GM19025 (cell line): ENCODE measurements around the gene RGS9.
"Not testable (repeated sequence)": the region's sequence is repeated elsewhere in the genome, so short reads cannot be mapped to it uniquely, and the experiment has no call there.

Source experiments
- ATAC-seq: cut with Tn5 transposase; IDR thresholded peaks from one replicate; pipeline ENCODE4 v1.9.1; 2021; ENCODE audit warnings: mild to moderate bottlenecking, low read depth, moderate library complexity; ENCODE audit not compliant: unreplicated experiment

Gene RGS9

DNA sequence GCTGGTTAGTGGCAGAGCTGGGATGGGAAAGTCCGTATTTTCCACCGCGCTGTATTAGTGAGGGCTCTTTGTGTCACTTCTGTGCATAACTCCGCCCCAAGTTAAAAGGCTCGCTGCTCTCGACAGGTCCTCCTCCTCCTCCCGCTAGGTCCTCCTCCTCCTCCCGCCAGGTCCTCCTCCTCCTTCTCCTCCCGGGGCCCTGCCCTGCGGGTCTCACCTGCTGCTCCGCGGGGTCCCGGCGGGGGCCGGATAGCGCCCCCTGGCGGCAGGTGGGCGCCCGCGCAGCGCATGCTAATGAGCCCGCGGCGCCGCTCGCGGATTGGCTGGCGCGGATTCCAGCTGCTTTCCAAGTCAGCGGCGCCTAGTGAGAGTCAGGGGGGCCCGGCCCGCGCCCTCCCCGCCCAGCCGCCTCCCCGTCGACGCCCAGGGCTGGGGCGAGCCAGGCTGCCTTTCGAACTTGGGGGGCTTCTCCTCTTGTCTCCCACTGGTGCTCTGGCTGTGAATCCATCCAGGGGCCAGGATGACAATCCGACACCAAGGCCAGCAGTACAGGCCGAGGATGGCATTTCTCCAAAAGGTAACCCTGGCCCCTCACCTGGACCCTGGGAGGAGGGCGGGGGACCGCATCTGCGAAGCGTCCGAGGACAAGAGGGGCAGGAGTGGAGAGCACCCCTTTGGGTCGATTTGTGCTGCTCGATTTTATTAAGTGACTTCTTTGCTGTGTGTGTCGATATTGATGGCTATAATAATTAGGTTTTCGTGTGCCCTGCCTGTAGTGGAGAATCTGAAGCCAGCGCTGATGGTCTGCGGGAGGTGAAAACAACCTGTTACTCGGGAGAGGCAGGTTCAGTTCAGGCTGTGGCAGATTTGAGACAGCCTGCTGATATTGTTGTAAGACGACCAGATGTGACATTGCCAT is at the start of gene RGS9:
RGS9 (plus strand) TSS at position 350 of the 919 bp plus-strand sequence; CDS start at position 521, 171 bp downstream.
- peak; percentile 93 for ATAC-seq

DNA sequence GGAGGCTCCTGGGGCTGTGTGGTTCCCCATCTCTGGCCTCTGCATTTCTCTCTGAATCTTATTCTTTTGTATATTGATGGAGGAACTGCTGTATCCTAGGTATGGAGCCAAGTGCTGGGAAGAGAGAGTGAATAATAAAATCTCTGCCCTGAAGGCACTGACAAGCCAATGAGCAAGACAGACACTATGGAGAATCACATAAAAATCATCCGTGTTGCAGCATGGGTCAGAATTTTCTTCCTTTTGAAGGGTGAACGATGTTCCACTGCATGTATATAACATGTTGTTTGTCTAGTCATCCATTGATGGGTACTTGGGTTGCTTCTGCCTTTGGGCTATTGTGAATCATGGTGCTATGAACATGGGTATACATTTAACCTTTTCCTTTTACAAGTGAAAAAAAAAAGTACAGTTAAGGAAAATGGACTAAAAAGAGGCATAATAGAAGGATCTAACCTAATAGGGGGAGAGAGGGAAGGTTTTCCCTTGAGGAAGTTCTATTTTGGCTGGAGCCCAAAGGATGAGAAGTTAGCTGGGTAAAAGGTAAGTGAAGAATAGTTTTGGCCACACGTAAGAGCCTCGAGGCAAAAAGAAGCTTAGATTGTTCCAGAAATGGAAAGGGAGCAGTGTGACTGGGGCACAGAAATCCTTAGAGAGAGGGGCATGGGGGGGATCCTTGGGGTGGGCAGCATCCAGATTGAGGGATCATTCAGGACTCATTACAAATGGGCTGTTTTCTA is 48.4 kb upstream of the RGS9 start:
- ATAC-seq: no peak

DNA sequence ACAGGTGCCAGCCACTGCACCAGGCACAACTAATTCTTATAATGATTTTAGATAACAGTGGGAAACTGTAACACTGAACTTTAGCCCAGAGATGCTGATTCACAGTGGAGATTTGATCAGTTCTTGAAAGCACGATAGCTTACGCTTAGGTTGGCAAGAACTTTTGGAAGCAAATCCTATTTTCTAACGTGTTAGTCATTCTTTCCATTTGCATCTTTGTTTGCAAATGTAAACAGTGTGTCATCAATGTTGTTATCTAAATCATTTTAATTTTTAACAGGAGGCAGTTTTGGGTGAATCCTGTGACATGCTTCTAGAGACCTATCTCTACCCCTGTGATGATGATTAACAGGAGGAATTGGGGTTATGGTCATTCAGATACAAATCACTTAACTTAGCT is 44.9 kb upstream of the RGS9 start:
- no peak for ATAC-seq

DNA sequence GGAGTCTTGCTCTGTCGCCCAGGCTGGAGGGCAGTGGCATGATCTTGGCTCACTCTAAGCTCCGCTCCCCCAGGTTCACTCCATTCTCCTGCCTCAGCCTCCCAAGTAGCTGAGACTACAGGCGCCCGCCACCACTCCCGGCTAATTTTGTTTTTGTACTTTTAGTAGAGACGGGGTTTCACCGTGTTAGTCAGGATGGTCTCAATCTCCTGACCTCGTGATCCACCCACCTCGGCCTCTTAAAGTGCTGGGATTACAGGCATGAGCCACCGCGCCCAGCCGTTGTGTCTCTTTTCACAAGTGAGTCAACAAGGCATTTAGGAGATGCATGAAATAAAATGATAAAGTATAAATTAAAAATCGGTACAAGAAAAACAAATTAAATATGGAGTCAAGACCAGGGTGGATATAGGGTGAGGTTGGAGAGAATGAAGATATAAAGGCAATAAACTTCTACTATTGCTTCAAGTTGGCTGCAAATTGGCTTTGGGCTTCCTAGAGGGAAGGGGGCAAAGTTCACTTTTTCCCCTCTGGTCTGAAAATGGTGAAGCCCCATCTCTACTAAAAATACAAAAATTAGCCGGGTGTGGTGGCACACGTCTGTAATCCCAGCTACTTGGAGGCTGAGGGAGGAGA is 44.3 kb upstream of the RGS9 start:
- ATAC-seq: not testable (repeated sequence)

DNA sequence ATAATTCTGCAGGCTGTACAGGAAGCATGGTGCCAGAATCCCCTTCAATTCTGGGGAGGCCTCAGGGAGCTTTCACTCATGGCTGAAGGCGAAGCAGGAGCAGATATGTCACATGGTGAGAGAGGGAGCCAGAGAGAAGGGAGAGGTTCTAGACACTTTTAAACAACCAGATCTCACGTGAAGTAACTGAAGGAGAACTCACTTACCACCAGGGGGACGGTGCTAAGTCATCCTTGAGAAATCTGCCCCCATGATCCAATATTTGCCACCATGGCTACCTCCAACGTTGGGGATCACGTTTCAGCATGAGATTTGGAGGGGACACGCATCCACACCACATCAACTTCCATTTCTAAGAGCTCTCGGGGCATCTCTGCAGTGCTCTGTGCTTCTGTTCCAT is 43.2 kb upstream of the RGS9 start:
- no peak for ATAC-seq

DNA sequence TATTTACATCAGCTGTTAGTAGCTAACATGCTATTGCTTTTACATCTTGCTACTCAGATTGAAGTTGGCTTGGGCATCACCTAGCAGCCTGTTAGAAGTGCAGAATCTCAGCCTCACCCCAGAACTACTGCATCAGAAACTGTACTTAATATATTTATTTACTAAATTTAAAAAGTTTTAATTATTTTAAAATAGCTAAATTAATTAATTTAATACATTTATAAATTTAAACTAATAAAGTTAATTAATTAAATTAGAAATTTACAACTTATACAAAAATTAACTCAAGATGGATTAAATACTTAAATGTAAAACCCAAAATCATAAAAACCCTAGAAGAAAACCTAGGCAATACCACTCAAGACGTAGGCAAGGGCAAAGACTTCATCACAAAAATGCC is 41.7 kb upstream of the RGS9 start:
- no peak for ATAC-seq

DNA sequence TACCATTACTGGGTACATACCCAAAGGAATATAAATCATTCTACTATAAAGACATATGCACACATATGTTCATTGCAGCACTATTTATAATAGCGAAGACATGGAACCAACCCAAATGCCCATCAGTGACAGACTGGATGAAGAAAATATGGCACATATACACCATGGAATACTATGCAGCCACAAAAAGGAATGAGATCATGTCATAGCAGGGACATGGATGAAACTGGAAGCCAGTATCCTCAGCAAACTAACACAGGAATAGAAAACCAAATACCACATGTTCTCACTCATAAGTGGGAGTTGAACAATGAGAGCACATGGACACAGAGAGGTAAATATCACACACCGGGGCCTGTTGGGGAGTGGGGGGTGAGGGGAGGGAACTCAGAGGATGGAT is 40.8 kb upstream of the RGS9 start:
- not testable (repeated sequence) for ATAC-seq

DNA sequence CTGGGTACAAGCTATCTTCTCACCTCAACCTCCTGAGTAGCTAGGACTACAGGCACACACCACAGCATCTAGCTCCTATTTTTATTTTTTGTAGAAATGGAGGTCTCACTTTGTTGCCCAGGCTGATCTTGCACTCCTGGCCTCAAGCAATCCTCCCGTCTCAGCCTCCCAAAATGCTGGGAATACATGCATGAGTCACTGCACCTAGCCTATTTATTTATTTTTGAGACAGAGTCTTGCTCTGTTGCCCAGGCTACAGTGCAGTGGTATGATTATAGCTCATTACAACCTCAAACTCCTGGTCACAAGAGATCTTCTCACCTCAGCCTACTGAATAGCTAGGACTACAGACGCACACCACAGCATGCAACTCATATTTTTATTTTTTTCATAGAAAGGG is 40.1 kb upstream of the RGS9 start:
- no peak for ATAC-seq

DNA sequence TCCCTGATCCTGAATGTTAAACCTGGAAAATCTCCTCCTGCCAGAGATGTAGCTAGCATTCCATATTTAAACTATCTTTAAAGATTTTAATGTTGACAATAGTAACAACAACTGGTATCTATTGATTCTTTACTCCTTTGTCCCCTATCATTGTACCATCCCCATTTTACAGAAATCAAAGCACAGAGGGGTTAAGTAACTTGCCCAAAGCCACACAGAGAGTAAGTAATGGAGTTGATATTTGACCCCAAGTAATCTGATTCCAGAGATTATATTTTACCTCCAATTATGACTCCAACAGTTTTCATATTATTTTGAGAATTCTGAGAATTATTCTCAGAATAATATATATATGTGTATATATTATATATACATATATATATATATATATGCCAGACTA is 37.7 kb upstream of the RGS9 start:
- no peak for ATAC-seq

DNA sequence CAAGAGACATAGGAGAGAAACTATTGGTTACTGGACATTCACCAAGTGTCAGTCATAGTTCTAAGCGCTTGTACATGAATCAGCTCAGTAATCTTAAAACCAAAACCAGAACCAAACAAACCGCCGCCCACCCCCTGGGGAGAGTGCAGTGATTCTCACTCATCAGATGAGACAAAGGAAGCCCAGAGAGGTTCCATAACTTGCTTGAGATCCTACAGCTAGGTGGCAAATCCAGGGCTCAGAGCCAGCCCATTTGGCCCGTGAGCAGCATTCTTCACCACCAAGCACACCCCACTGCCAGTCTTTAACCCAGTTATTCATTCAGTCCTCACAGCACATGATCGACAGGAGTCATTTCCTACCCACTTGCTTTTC is 37.2 kb upstream of the RGS9 start:
- ATAC-seq: peak; percentile 58

DNA sequence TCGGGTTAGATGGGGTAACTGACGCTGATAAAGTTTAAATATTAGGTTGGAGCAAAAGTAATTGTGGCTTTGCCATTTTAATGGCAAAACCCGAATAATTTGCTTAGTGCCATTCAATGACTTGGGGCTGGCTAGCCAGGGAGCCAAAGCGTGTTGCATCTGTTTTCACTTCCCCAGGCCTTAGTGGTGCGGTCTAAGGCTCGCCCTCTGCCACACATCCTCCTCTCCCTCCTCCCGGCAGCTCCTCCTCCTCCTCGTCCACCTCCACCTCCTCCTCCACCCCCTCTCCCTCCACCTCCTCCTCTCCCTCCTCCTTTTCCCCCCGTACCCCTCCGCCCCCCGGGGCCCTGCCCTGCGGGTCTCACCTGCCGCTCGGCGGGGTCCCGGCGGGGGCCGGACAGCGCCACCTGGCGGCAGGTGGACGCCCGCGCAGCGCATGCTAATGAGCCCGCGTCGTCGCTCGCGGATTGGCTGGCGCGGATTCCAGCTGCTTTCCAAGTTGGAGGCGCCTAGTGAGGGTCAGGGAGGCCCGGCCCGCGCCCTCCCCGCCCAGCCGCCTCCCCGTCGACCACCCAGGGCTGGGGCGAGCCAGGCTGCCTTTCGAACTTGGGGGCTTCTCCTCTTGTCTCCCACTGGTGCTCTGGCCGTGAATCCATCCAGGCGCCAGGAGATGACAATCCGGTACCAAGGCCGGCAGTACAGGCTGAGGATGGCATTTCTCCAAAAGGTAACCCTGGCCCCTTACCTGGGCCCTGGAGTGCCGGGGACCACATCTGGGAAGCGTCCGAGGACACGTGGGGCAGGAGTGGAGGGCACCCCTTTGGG is 36.6 kb upstream of the RGS9 start:
- peak; percentile 75 for ATAC-seq

DNA sequence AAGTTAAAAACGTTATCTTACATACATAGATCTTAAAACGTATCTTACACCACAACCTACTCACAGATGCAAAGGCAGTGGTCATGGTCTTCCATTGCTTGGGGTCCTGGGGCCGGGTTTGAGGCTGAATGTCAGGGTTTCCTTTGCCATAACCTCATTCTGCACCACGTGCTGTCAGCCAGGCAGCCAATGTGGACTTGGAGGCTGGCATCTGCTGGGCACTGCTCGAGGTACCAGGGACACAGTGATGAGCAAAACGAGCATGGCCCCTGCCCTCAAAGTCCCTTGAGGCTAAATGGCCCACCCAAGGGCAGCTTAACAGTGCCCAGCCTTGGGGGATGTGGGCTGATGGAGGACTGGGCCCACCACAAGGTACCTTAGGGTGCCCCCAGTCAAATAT is 35.8 kb upstream of the RGS9 start:
- ATAC-seq: no peak

DNA sequence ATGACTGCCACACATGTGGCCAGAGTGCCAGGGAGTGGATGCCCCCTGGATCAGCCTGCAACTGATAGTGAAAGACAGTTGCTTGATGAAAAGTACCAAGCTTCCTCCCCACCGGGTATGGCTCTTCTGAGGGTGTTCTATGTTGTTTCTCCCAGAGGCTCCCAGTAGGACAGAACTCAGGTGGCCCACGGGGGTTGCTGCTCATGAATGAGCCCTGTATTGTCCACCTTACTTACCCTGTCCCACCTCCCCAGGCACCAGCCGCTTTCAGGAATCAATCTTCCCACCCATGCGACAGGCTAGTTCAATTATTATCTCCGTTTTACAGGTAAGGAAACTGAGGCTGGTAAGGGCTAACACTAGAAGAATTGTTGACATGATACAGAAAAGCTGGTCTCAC is 34.9 kb upstream of the RGS9 start:
- ATAC-seq: no peak

DNA sequence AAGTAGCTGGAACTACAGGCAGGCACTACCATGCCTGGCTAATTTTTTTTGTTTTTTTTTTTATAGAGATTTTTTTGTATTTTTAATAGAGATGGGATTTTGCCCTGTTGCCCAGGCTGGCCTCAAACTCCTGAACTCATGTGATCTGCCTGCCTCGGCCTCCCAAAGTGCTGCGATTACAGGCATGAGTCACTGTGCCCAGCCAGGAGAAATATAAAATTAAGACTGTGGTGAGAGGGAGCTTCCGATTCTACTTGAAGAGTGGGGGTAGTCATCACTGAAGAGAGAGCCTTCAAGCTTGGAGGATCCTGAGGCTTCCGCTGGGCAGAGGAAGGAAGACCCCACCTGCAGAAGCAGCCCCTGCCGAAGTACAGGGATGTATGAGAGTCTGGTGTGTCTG is 34.4 kb upstream of the RGS9 start:
- no peak for ATAC-seq

DNA sequence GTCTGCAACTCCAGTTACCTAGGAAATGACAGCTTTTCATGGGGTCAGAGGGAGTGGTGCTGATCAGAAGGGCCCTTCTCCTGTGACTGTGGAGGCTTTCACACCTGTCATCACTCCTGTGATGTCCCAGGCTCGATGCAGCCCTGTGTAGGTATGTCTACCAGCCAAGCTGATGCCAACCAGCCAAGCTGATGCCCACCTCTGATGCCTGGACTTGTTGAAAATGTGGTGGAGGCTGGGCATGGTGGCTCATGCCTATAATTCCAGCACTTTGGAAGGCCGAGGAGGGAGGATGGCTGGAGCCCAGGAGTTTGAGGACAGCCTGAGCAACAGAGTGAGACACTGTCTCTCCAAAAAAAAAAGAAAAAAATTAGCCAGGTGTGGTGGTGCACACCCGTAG is 33.7 kb upstream of the RGS9 start:
- ATAC-seq: no peak

DNA sequence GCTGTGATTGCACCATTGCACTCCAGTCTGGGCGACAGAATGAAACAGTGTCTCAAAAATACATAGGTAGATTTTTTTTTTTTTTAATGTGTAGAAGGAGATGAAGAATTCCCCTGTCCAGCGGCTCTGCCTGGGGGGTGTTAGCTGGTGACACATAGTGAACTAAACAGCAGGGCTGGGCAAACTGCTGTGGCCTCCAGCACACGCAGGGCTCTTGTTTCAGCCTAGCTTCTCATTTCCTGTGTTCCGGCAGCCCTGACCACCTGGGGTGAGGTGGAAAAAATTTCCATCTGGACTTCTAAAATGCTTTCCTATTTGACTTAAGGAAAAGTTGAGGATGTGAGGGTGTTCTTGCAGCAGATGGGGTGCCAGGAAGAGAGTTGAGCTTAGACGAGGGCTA is 33.3 kb upstream of the RGS9 start:
- ATAC-seq: no peak

DNA sequence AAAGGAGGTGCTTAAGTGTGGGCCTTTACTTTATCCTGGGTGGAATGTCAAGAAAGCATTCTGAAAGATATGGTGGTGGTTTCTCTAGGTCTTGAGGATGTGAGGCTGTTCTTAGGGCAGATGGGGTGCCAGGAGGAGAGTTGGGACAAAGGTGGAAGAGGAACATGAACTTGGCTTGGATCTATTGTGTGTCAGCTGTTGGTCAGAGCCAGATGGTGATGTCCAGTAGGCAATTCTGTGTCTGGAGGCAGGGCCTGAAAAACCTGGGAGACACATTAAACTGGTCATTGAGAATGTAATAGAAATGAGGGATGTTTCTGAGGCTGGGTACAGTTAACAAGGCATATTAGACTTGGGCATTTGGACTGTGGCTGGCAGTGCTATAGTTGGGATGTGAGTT is 32.6 kb upstream of the RGS9 start:
- ATAC-seq: no peak

DNA sequence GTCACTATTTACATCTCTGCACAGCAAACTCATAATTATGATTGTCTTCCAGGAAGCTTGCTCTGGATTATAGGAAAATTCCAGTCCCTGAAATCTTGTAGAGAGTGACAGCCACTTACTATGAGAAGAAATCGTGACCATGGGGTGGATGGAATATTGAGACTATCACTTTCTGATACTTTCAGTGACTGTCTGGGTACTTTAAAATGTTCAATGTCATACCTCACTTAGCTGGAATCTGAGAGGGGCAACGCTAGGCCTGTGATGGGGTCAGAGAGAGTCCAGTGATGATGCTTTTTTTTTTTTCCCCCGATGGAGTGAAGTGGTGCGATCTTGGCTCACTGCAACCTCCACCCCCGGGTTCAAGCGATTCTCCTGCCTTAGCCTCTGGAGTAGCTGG is 32.2 kb upstream of the RGS9 start:
- no peak for ATAC-seq

DNA sequence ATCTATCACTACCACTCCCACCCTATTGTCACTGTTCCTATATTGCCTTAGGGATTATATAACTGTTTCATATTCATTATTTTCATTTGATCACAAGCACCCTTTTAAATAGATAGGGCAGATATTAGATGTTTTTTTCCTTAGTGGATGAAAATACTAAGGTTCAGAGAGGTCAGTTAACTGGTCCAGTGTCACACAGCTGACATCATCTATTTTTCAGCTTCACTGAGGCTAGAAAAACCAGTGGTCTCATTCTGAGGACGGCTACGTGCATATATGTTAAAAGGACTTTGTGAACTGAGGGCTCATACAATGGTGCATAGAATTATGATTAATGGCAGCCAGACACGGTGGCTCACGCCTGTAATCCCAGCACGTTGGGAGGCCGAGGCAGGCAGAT is 29.0 kb upstream of the RGS9 start:
- no peak for ATAC-seq

DNA sequence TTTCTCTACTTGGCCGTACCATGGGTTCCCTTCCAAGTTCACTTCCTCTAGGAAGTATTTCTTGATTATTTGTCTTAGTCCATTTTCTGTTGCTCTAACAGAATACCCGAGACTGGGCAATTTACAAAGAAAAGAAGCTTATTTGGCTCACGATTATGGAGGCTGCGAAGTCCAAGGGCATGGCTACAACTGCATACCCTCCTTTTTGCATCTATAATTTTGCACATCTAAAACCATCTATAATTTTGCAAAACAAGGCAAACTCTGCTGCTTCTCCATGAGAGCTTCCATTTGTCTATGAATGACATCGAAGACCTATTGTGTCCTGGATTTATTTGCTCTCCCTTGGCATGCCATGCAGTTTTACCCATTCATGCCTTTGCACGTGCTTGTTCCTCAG is 27.6 kb upstream of the RGS9 start:
- no peak for ATAC-seq
